HG03039 (cell line): ENCODE measurements around the gene SIK3.

Source experiments
- ATAC-seq: cut with Tn5 transposase; IDR thresholded peaks from one replicate; pipeline ENCODE4 v1.9.1; 2021; ENCODE audit warnings: mild to moderate bottlenecking, moderate library complexity; ENCODE audit not compliant: unreplicated experiment

Gene SIK3

GRCh38 chr11:116901964-116902688 is 196.1 kb downstream of the SIK3 start:
- no peak for ATAC-seq

GRCh38 chr11:116901211-116901610 is 197.0 kb downstream of the SIK3 start:
- ATAC-seq, result no peak

- ATAC-seq, result no peak
These were observed 202.0 kb downstream of the SIK3 start for GRCh38 chr11:116896211-116896610.

GRCh38 chr11:116895048-116895757 is 203.0 kb downstream of the SIK3 start:
- no peak for ATAC-seq

GRCh38 chr11:116893906-116894305 is 204.3 kb downstream of the SIK3 start:
- ATAC-seq, result no peak

- ATAC-seq, result no peak
These were observed 204.8 kb downstream of the SIK3 start for GRCh38 chr11:116893437-116893836.

GRCh38 chr11:116892374-116892773 is 205.9 kb downstream of the SIK3 start:
- ATAC-seq, result no peak

GRCh38 chr11:116891746-116892145 is 206.5 kb downstream of the SIK3 start:
- ATAC-seq, result no peak

- no peak for ATAC-seq
These were observed 207.6 kb downstream of the SIK3 start for GRCh38 chr11:116890607-116891006.

GRCh38 chr11:116890193-116890592 is 208.0 kb downstream of the SIK3 start:
- no peak for ATAC-seq

GRCh38 chr11:116888884-116889549 is 209.2 kb downstream of the SIK3 start:
- no peak for ATAC-seq

- ATAC-seq, result no peak
These were observed 210.2 kb downstream of the SIK3 start for GRCh38 chr11:116888024-116888423.

- ATAC-seq, result no peak
These were observed 212.1 kb downstream of the SIK3 start for GRCh38 chr11:116885951-116886655.

- no peak for ATAC-seq
These were observed 215.8 kb downstream of the SIK3 start for GRCh38 chr11:116882386-116882785.

GRCh38 chr11:116881143-116881542 is 217.1 kb downstream of the SIK3 start:
- no peak for ATAC-seq

GRCh38 chr11:116879800-116880625 is 218.2 kb downstream of the SIK3 start:
- ATAC-seq, result no peak

- ATAC-seq, result no peak
These were observed 221.6 kb downstream of the SIK3 start for GRCh38 chr11:116876656-116877055.

- ATAC-seq, result no peak
These were observed 223.0 kb downstream of the SIK3 start for GRCh38 chr11:116875194-116875593.

GRCh38 chr11:116874251-116874650 is 224.0 kb downstream of the SIK3 start:
- no peak for ATAC-seq

- ATAC-seq, result no peak
These were observed 224.8 kb downstream of the SIK3 start for GRCh38 chr11:116873381-116873780.
